ENCODE measurements around the gene PNPLA8.

PNPLA8 gene

GRCh38 chr7:108440613-108441012 is 85.3 kb downstream of the PNPLA8 start:
- DNase-seq, result no peak

GRCh38 chr7:108436906-108437305 is 89.0 kb downstream of the PNPLA8 start:
- DNase-seq, result peak; percentile 76

GRCh38 chr7:108434010-108434409 is 91.9 kb downstream of the PNPLA8 start:
- peak; percentile 70 for DNase-seq

- peak; percentile 94 for DNase-seq
These were observed 94.8 kb downstream of the PNPLA8 start for GRCh38 chr7:108431099-108431498.

GRCh38 chr7:108430664-108431063 is 95.3 kb downstream of the PNPLA8 start:
- DNase-seq, result no peak

- peak; percentile 71 for DNase-seq
These were observed 98.2 kb downstream of the PNPLA8 start for GRCh38 chr7:108427766-108428165.

GRCh38 chr7:108425714-108426275 is 100.1 kb downstream of the PNPLA8 start:
- peak; percentile 64 for DNase-seq

GRCh38 chr7:108424013-108424412 is 101.9 kb downstream of the PNPLA8 start:
- peak; percentile 79 for DNase-seq

- no peak for DNase-seq
These were observed 102.6 kb downstream of the PNPLA8 start for GRCh38 chr7:108423089-108423989.

GRCh38 chr7:108421720-108422331 is 104.1 kb downstream of the PNPLA8 start:
- DNase-seq, result peak; percentile 75
